Measurements from ENCODE around the gene ICAM1.

The ICAM1 gene

DNA sequence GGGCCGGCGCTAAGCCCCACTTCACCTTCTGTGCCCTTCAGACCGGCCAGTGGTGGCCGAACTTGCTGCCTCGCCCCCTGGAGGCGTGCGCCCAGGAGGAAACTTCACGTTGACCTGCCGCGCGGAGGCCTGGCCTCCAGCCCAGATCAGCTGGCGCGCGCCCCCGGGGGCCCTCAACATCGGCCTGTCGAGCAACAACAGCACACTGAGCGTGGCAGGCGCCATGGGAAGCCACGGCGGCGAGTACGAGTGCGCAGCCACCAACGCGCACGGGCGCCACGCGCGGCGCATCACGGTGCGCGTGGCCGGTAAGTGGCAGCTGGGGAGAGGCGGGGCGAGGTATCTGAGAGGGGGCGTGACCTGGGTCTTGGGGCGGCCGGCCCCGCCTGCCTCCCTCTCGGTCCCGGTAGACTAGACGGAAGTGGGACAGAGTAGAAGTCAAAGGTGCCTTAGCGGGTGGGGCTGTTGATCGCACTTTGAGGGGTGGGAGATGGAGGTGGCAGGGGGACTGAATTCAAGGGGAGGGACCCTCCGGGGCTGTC, 24.5 kb downstream of the ICAM1 start:
- peak; percentile 82 for DNase-seq

DNA sequence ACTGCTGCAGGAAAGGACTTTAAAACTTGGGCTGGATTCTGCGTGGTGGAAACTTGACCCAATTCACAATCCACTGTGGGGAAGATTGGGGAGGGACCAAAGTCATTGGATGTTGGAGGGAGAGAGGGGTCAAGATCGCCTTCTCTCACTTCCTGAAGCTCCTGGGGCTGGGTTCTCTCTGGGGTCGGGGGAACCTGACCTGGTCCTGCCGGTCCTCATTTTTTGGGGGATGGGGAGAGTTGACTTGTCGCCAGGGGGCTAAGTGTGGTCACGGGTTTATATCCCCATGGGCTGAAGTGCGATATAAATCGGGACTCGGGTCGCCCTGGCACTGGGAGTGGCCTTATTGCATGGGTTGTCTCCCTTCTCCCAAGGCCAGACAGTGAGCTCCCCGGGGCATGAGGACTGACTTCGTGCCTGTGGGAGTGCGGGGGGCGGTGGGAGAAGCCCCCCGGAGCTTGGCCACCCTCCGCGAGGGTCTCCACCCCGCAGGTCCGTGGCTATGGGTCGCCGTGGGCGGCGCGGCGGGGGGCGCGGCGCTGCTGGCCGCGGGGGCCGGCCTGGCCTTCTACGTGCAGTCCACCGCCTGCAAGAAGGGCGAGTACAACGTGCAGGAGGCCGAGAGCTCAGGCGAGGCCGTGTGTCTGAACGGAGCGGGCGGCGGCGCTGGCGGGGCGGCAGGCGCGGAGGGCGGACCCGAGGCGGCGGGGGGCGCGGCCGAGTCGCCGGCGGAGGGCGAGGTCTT, 25.1 kb downstream of the ICAM1 start:
- DNase-seq: no peak

DNA sequence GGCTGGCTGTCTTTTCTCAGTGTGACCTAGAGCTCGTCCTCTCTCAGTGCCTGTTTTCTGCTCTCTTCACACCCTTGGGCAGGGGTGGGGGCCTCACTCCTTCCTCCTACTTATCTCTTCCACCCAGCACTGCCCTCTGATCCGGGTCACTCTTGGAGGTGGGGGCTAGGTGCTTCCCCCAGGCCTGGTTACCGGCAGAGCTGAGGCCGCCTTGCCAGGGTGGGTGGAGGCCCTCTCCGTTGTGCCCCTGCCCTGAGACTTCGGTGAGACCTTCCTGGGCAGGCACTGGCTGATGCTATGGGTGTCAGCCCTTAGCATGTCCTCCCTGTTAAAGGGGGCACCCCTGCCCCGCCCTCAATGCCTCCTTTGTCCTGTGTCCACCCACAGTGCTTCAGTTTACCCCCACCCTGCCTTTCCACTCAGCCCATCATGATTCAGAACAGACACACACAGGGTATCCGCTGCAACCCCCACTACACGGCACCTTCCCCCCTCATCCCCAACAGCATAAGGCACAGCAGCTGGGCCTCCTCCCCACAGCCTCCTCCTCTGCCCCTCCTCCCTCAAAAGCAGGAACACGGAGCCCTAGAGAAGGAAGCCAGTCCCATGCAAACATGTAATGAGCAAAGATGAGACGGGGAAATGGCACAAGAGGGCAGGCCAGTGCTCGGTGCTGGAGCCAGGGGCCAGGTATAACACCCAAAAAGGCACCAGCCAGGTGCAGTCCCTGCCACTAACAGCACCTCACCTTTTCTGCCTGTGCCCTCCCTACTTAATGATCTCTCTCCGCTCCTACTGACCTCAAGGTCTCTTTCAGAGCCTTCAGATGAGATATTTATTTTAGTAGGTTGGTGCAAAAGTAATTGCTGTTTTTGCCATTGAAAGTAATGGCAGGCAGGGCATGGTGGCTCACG, 28.9 kb downstream of the ICAM1 start:
- no peak for DNase-seq

DNA sequence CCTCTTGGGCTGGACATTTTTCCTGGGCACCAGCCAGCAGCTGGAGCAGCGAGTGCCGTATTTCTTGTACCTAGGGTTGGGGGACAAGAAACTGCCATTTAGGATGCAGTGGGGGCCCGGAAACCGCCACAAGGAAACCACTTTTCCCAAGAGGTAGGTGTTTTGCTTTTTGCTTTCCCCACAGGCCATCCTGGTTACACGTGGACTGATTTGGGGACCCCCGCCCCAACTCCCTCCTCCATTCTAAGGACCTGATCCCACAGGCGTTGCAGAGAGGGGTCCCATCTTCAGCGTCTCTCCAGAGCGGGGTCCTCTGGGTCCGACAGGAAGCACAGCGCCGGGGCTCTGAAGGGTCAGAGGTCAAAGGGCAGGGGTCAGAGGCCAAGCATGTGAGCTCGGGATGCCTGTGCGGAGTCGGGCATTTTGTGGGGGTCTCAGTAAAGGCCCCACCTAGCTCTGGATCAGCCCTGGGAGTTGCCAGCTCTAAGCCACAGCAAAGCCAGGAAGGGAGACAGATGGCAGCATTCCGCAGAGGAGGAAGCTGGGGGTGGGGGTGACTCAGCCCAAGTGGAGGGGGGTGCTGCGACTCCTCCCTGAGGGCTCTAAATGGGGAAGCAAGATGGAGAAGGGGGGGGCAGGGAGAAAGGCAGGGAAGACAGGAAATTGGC, 34.4 kb downstream of the ICAM1 start:
- DNase-seq: peak; percentile 59

DNA sequence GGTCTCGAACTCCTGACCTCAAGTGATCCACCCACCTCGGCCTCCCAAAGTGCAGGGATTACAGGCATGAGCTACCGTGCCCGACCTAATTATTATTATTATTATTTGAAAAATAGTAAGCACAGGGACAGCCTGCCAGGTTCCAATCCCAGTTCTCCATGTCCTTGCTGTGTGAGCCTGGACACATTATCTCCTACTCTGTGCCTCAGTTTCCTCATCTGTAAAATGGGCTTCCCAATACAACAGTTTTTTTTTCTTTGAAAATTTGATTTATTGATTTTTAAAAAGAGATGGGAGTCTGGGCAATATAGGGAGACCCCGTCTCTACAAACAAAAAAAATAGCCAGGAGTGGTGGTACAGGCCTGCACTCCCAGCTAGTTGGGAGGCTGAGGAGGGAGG, 35.4 kb downstream of the ICAM1 start:
- DNase-seq: no peak

DNA sequence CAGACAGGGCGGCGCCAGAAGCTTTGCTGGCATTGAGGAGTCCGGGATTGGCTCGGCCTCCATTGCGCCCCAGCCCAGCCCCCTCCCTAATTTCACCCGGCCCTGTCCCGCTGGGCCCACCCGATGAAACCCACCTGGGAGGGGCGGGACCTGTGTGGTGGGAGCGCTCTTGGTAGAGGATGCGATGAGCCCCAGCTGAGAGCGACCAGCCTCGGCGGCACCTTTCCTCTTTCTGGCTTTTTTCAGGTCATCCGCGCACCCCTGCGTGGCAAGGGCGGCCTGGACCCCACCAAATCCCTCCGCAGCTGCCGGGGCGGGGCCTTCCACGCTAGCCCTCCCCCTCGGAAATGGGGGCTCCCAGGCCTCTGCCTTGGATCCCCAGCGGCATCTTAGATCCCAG, 38.5 kb downstream of the ICAM1 start, which contains the start of gene ZGLP1:
ZGLP1 (minus strand) TSS at position 393 of the 400 bp plus-strand sequence.
- no peak for DNase-seq

DNA sequence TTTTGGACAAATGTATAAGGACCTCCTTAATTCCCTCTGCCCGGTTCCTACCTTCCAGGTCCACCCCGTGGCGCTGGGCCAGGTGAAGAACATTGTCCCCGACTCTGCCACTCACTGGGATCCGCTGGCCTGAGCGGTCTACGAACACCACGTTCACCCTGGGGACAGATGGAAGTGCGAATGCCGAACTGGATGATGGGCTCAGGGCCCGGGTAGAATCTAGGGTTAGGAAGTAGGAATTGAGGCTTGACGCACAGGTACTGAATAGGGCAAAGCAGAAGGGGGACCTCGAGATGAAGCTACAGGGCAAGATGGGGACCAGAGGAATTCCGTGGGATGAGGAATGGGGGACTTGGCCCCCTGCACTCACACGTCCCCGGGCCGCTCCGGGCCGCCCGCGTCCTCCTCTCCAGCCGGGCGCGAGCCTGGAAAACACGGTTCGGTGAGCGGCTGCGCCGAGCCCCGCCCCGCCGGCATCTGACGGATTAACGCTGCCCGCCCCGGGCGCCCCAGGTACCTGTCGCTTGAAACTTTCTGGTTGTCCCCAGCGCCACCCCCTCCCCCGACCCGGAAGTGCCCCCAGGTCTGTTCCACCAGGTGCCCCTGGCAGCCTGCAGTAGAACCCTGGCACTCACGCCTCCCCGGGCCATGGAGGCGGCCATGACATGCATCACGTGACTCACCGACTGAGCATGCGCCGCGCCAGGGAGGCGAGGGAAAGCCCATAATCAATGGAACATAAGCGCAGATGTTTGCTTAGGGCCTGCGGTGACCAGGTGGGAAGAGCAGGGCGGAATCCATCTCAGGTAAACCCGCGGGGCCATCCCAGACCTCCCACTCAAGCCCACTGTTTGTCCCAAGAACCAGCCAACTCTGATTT, 44.7 kb downstream of the ICAM1 start, which contains the start of gene FDX2:
FDX2 (minus strand) TSS at position 681 of the 880 bp plus-strand sequence; CDS start at position 662, 19 bp downstream.
- peak; percentile 88 for DNase-seq

DNA sequence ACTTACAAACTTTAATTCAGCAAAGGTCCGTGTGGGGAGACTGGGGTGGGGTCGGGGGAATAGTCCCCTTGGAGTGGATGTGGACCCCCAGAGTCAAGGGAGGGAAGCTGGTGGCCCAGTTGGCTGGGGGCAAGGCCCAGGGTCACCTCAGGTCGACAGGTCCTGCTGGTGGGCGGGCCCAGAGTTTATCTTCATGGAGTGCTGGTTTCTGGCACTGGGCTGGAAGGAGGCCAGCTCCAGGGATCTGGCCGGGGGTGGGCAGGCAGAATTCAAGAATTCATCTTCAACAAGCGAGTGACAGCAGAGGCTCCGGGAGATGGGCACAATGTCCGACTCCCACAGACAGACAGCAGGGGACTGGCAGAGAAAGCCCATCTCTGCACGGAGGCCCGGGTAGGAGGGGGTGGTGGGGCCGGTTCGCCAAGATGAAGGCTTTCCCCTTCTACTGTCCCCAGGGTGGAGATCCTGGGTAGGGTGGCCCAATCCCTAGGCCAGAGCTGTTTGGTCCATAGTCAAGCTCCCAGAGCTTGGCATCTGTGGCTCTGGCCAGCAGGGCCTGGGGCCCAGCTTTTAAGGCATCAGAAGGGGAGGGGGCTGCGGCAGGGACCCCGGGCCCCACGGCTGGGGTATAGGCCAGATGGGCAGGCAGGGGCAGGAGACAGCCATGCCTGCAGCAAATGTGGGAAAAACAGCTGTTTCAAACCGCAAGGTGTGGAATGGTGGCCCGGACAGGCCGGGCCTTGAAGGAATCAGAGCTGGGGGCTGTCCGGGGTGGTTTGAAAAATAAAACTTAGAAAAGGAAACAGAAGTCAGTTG, 45.5 kb downstream of the ICAM1 start:
- DNase-seq: no peak

DNA sequence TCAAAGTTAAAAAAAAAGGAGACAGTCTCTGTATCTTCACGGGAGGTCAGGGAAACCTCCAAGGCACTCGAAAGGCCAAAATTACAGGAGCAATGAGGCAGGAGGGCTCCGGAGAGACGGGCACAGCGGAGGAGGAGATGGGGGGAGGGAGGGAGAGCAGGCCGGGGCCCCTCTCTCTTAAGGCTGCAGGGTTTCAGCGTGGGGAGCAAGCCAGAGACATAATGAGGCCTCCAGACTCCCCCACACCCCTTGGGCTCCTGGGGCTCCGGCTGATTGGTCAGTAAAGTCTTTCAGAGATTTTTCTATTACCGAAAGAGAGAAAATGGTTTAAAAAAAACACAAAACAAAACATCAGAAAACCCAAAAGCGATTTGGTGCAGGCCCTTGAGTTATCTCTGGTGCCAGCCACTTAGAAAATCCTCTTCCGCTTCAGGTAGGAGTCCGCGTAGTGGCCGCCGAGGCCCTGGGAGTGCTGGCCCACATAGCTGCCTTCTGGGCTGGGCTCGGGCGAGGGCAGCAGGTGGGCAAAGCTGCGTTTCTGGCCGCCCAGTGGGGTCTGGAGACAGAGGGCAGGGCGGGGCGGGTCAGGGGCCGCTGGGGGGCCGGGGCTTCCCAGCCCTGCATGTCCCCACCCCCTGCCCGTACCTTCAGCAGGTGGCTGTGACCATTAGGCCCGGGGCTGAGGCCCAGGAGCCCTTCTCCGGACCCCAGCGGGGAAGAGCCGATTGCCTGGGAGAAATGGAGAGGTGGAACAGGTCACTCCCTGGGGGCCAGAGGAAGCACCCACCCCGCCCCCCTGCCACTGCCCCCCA, 46.3 kb downstream of the ICAM1 start:
- no peak for DNase-seq

DNA sequence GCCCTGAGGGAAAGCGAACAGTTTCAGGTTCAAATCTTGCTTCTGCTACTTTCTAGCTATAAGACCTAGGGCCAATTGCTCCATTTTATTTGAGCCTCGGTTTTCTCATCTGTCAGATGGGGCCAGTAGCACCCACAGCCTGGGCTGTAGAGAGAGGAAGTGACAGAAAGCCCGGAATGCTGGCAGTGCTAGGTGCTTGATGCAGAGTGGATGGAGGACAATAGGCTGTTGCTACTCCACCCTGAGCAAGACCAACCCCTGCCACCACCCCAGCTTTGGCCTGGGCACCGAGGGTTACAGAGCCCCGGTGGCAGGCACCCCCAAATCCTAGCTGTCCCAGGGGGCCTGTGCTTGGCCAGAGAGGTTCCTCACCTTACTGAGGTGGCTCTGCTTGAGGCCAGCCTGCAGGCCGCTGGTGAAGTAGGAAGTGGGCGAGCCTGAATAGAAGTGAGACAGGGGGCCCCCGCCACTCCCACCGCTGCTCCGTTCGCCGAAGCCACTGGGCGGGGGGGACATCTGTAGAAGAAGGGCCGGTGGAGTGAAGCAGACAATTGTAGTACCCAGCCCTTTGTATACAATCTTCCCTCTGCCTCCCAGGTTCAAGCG, 47.0 kb downstream of the ICAM1 start:
- no peak for DNase-seq

DNA sequence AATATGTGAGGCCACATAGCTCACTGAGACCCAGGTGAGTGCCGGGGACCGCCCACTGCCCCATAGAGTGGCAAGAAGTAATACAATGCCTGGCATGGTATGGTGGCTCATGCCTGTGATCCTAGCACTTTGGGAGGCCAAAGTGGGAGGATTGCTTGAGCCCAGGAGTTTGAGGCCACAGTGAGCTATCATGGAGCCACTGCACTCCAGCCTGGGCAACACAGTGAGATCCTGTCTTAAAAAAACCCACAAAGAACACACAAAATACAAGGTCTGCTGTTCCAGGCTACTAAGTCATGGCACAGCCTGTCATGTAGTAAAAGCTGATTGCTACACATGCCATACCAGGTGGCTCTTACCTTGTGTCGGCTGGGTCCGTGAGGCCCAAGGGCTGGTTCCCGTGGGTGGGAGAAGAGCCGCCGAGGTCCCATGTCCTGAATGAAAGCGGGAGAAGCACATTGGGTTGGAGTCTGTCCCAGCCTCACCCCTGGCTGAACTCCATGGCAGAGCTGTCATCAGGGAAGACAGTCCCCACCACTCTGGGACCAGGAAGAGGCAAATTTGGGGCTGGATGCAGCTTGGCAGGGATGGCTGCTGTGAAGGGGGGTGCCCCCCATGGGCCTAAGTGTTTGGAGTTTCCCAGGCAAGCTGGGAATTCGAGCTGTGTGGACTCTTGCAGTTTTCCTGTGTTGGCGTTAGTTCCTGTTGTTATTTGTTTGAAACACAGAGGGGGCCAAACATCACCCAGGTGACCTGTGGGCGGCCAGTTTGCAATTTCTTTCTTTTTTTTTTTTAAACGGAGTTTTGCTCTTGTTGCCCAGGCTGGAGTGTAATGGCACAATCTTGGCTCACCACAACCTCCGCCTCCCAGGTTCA, 48.1 kb downstream of the ICAM1 start:
- DNase-seq: no peak

DNA sequence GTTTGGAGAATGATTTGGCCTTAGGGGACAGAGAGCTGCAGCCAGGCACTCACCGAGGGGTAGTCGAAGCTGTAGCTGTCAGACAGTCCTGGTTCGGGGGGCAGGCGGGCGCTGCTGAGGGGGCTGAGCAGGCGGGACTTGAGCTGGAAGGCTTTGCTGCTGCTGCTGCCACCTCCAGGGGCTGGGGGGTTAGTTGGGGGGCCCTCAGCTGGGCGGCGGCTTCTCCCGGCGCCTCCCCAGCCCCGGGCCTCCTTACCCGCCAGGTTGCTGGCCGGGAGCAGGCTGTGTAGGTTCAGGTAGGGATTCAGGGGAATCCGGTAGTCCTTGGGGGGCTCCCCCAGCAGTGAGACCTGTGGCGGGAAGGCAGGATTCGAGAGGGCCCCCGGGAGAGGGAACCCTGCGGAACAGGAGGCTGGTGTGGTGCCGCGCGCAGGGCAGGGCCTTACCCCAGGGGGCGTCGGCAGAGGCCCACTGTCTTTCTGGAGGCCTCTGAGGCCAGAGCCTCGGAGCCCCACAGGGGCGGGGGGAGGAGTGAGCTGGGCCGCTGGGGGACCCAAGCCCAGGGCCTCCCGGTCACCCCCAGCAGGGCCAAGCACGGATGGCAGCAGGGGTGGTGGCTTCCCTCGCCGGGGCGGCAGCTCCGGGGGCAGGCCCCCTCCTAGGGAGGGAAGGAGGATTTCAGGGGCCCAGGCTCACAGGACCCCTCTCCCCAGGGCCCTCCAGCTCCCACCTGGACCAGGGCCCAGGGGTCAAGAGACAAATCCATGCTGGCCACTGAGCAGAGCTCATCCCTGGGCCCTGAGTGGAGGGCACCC, 49.9 kb downstream of the ICAM1 start:
- DNase-seq: no peak

DNA sequence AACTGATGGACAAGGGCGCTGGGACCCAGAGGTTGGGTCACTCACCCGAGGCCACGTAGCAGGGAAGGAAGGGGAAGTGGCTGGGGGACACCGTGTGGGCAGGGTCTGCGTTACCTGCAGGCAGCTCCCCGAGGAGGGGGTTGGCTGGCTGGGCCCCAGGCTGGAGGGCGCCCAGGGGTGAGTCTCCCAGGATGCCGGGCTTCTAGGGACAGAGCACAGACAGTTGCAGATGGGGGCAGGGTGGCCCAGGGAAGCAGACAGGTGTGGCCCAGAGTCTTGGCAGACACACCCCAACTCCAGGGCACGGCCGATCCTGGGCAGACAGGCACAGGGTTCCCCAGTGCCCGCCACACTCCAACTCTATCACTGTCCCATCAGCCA, 50.5 kb downstream of the ICAM1 start:
- no peak for DNase-seq

DNA sequence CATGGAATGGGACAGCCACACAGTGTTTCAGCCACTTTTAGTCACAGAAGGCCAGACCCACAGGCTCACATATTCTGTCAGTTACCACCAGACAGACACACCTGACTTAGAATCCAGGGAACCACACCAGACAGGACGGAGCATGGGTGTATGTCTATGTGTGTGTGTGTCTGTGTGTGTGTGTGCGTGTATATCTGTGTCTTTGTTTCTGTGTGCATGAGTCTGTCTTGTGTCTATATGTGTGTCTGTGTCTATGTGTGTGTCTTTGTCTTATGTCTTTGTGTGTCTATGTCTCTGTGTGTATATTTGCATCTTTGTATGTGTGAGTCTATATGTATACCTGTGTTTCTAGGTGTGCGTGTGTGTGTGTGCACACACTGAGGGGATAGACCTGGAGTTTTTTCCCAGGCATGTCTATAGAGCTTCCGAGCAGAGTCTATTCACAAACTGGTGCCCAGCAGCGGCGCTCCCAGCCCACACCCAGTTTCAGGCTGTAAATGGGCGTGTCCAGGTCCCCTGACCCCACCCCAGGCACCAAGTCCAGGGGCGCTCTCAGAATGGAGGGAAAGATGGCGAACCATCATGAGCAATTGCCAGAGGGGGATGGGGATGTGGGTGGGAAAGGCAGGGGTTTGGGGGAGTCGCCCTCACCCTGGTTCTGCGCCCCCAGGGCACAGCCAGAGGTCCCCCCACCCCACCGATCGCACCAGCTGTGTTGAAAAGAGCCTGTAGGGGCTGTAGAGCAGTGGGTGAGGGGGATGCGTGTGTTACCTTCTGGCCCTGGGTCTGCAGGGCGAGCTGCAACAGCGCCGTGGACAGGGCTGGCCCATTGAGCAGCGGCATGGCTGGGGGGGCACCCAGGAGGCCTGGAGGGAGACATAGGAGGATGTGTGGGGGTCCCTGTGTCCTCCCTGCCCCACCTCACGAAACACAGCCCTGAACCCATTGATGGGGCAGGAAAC, 51.2 kb downstream of the ICAM1 start:
- DNase-seq: no peak

DNA sequence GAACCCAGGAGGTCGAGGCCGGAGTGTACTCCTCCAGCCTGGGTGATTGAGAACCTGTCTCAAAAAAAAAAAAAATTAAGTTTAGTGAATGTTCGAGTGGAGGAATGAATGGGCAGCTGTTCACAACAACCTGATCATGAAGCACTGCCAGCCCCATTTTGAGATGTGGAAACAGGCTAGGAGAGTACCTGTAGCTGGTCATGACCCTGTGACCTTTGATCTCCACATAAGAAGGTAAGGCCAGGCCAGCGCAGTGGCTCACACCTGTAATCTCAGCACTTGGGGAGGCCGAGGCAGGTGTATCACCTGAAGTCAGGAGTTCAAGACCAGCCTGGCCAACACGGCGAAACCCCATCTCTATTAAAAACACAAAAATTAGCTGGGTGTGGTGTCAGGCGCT, 54.8 kb downstream of the ICAM1 start:
- DNase-seq: no peak

DNA sequence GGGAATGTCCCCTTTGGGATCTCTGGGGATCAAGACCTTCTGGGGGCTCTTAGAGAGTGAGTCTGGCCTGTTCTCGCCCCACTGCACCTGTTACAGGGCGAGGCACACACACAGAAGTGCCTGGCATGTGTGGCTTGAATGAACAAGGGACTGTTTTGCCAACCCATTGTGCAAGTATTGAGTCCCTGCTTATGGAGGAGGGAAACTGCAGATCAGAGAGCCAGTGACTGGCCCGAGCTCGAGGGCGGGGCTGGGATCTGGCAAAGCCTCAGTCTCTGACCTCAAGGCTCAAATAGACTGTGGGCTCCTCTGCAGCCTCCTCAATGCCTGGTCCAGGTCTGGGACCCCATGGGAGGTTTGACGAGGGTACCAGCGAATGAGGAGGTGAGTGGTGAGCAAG, 56.9 kb downstream of the ICAM1 start:
- DNase-seq: no peak
